Skin of body (tissue), 2 donors: ENCODE results near the gene C2orf92. TPM values are rescaled to one million over a fixed set of nuclear protein-coding genes. Genes with fewer than 3 reads are reported as not detected.

Source experiments
- DNase-seq: peaks from one replicate; lab custom pipeline; 2025; lab: John Stamatoyannopoulos, UW
- total RNA-seq: library from RNA; depleted of rRNA; stranded (reverse); fragments of >200 nt; gene quantifications from one replicate; pipeline ENCODE4 v1.2.3, GENCODE V29; 2014

C2orf92 gene
- total RNA-seq, 1 donor from 2014 or later = 9.3 TPM

- DNase-seq = no peak
Observed at GRCh38 chr2:97713296-97714083, 44.0 kb downstream of the C2orf92 start, which contains the start of gene ZAP70. Gene ZAP70 (plus strand): TSS chr2:97713576. CDS start chr2:97724037, 10,461 bp downstream.

- DNase-seq = no peak
Observed at GRCh38 chr2:97714084-97714949, 44.8 kb downstream of the C2orf92 start.

GRCh38 chr2:97714950-97715652 is 45.6 kb downstream of the C2orf92 start:
- DNase-seq = no peak

- DNase-seq = no peak
Observed at GRCh38 chr2:97715951-97716694, 46.6 kb downstream of the C2orf92 start.

- DNase-seq = no peak
Observed at GRCh38 chr2:97716695-97717612, 47.4 kb downstream of the C2orf92 start.

GRCh38 chr2:97717613-97717995 is 48.1 kb downstream of the C2orf92 start:
- DNase-seq = no peak

GRCh38 chr2:97718051-97718882 is 48.8 kb downstream of the C2orf92 start:
- DNase-seq = no peak

- DNase-seq = no peak
Observed at GRCh38 chr2:97718942-97719341, 49.4 kb downstream of the C2orf92 start.

- no peak for DNase-seq
Observed at GRCh38 chr2:97719362-97720155, 50.0 kb downstream of the C2orf92 start.

- DNase-seq = no peak
Observed at GRCh38 chr2:97720746-97721145, 51.2 kb downstream of the C2orf92 start.

- DNase-seq = no peak
Observed at GRCh38 chr2:97722227-97722626, 52.7 kb downstream of the C2orf92 start.

- no peak for DNase-seq
Observed at GRCh38 chr2:97723156-97724072, 53.9 kb downstream of the C2orf92 start.

- DNase-seq = no peak
Observed at GRCh38 chr2:97724073-97724410, 54.5 kb downstream of the C2orf92 start.

- no peak for DNase-seq
Observed at GRCh38 chr2:97724501-97724900, 55.0 kb downstream of the C2orf92 start.

GRCh38 chr2:97724946-97725688 is 55.6 kb downstream of the C2orf92 start:
- DNase-seq = no peak

GRCh38 chr2:97726261-97727064 is 57.0 kb downstream of the C2orf92 start:
- no peak for DNase-seq
